HG03521 (cell line): ENCODE results near the gene CARM1.

Source experiments
- ATAC-seq: cut with Tn5 transposase; IDR thresholded peaks from one replicate; pipeline ENCODE4 v1.9.1; 2021; ENCODE audit warnings: mild to moderate bottlenecking, moderate library complexity; ENCODE audit not compliant: unreplicated experiment

Gene CARM1

DNA sequence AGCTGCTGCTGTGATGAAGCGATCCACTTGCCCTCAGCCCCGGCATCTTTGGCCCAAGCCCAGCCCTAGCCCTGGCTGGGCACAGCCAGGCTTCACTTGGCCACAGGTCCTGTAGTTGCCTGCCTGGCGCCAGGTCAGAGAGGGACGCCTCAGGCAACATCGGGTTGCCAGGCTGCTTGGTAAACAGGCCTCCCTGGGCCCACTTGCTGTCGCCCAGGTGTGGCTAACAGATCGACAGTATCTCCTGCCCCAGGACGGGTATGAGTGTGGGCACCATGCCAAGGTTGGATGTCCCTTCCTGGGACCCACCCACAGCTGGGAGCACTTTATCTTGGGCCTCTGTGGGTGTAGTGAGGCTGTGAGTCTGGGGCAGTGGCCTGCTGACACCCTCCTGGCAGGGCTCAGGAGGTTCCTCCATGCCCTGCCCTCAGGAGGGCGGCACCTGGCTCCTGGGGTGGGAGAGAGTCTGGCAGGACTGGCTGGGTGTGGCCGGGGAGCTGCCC is 27.8 kb downstream of the CARM1 start:
- ATAC-seq, result no peak

DNA sequence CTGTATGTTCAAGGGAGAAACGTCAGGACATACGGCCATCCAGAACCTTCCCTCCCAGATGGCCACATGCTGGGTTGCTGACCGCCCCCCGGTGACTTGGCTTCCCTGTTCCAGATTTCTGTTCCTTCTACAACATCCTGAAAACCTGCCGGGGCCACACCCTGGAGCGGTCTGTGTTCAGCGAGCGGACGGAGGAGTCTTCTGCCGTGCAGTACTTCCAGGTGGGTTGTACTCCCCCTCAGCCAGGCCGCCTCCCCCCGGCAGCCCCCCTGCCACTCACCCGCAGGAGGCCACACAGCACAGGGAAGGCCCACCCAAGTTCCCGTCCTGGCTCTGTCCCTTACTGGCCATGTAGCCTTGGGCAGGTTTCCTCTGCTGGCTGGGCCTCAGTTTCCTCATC is 36.6 kb downstream of the CARM1 start:
- ATAC-seq, result no peak

DNA sequence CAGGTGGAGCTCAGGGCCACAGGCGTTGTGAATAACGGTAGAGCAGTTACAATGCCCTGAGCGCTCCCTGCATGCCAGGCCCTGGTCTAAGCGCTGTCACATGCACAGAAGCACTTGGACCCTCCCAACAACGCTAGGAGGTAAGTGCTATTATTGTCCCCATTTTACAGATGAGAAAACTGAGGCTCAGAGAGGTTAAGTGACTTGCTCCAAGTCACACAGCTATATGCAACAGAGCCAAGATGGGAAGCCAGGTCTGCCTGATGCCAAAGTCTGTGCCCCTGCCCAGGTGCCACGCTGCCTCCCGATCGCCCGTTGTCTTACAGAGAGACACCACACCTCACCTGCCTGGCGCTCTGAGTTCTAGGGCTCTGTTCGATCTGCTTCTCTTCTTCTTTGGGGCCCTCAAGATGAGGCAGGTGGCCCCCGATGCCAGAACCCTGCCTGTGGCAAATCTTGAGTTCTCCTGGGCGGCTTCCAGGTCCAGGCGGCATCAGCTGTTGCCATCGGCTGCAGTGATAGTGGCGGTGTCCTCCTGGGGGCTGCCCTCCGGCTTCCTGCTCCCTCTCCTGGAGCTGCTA is 37.1 kb downstream of the CARM1 start:
- ATAC-seq, result no peak

DNA sequence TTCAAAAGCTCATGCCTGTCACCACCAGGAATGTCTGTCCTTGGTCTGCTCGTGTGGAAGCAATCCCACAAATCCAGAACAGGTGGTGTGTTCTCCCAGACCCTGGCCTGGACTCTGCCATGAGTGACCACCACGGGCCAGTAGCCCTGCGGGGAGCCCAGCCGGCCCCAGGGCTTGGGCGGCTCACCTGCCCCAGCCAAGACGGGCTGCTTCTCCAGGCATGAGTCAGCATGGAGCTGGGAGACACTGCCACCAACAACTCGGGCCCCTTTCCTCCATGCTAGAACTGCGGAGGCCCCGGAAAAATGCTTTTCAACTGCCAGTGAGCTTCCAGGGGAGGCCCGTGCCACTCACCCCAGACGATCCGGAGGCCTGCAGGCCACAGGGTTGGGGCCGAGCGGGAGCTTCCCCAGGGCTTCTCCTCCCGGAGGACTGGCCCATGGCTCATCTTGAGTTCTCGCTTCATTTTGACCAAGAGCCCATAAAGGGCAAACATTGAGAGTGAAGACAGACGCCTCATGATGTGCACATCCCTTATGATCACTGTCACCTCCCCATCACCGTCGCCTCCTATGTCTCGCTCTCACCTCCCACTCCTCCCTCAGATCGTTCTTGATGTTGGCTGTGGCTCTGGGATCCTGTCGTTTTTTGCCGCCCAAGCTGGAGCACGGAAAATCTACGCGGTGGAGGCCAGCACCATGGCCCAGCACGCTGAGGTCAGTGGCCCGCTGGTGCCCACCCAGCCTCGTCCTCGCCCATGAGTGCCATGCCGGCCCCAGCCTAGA is 40.4 kb downstream of the CARM1 start:
- no peak for ATAC-seq

DNA sequence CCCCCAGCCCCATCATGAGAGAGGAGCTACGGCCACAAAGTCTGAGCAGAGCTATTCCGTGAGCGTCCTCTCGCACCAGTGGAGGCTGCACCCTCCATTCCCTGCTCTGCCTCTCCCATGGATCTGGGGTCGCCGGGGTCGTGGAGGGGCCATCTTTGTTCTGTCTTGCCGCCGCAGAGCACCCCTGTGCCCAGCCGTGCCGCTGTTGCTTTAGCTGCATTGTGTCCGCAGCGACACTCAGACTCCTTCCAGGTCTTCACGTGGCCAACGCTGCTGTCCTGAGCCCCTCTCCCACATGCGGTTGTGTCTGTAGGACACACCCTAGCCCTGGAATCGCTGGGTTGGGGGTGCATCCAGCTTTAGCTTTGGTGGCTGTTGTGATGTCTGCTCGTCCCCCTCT is 41.3 kb downstream of the CARM1 start:
- no peak for ATAC-seq

DNA sequence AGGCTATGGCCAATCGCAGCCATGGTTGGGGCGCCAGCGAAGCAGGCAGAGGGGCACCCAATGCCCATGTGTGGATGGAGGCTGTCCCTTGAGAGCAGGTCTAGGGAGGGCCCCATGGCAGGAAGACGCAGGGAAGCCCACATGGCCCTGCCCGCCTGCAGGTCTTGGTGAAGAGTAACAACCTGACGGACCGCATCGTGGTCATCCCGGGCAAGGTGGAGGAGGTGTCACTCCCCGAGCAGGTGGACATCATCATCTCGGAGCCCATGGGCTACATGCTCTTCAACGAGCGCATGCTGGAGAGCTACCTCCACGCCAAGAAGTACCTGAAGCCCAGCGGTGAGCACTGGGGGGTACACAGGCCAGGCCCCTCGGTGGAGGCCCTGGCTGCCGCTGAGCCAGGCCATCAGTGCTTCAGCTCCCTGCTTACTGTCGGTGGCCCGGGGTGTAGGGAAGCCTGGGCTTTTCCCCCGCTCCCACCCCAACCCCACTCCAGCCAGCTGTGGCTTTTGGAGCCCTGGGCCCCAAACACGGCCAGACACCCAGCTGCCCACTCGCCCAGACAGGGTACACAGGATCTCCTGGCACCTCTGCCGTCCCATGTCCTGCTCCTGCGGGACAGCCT is 42.5 kb downstream of the CARM1 start:
- ATAC-seq, result no peak

DNA sequence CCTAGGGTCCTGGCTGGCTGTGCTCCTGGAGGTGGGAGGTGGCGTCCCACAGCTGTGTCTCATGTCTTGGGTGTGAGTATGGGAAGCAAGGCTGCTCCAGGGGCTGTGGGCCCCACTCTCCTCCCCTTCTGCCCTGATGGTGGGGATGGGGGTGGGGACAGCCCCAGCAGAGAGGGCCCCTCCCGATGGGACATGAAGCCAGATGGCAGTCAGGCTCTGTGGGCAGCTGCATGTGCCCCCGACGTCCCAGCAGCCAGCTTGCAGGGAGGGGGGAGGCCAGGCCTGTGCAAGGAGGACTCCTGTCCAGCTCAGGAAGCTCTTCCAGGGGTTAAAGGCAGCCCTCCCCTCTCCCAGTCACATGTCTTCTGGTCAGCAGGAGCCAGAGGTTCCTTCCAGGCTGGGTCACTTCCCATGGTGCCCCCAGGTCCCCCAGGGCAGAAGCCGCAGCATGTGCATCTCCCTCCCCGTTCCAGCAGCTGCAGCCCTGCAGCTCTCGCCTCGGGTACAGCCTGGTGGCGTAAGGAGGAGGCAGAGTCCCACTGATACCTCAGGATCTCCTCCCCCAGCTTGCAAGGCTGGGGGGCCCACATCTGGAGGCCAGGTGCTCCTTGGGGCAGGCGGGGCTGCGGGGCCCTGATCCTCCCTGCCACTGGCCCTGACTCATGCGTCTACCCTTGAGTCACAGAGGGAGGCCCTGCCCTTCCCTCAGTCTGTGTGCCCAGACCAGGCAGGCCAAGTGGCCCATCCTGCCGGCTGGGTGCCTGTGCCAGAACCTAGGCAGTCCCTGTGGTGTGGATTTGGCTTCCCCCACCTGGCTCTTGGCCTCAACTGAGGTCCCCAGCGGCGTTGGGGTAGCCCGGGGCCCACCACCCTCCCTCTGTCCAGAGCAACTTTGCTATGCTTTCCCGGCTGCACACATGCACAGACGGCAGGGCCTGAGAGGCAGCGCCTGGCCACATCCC is 44.1 kb downstream of the CARM1 start:
- ATAC-seq, result no peak

DNA sequence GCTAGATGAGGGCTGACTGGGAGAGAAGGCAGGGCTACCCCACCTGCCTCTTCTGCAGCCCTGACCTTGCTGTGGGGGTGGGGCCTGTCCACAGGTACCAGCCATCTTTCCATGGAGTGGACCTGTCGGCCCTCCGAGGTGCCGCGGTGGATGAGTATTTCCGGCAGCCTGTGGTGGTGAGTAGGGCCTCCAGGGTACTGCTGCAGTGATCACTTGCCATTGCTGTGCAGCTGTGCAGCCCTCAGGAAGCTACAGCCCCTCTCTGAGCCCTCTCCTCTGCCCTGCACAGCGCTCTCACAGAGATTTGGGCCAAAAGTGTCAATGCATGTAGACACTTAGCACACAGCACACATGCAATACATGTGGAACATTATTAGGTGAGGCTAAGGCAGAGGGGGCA is 45.2 kb downstream of the CARM1 start:
- no peak for ATAC-seq

DNA sequence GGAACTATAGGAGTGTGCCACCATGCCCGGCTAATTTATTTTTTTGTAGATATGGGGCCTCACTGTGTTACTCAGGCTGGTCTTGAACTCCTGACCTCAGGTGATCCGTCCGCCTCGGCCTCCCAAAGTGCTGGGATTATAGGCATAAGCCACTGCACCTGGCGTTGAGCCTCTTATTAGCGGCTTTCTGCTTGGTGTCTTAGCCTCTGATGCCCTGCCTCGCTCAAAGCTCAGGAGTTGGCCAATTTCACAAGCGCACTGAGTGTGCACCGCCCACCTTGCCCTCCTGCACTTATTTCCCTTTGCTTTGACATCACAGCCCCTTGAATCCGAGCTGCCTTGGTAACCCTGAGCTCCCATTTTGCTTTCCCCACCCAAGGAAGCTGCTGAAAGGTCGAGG is 47.0 kb downstream of the CARM1 start:
- ATAC-seq, result no peak

DNA sequence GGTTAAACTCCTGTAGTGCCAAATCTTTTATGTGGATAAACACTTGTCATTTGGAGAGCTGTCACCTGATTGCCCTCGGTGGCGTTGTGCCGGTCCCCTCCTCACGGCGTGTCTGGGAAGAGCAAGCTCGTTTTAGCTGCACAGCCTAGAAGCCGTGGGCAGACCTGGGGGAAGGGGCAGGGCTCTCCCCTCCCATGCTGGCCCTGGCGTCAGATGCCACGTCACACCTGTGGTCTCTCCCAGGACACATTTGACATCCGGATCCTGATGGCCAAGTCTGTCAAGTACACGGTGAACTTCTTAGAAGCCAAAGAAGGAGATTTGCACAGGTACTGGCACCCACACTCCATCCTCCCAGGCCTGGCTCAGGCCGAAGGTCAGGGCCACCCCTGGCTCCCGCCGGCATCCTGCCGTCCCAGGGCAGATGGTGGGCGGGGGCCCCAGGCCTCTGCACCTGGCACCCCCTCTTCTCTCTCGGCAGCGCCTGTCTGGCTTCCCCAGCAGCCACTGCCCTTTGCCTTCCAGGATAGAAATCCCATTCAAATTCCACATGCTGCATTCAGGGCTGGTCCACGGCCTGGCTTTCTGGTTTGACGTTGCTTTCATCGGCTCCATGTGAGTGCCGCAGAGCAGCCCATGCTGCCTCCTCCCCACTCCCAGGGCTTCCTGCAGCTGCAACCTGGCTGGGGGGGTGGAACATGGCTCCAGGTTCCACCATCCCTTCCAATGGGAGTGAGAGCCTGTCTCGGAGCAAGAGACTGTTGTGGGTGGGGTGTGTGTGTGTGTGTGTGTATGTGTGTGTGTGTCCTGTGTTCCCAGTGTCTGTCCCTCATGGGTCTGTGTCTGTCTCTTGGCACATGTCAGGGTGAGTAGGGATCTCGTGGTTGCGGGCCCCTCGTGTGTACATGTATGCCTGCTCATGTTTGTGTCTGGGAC is 48.3 kb downstream of the CARM1 start:
- ATAC-seq, result no peak

DNA sequence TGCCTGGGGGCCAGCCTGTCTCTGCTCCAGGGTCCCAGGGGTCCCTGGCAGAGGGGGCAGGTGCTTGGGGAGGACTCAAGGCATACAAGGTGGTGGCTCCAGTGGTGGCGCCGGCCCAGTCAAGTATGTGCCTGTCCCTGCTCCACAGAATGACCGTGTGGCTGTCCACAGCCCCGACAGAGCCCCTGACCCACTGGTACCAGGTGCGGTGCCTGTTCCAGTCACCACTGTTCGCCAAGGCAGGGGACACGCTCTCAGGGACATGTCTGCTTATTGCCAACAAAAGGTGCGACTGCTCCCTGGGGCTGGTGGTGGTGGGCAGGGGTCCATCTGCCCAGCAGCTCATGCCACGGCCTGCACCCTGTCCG is 48.9 kb downstream of the CARM1 start:
- no peak for ATAC-seq

DNA sequence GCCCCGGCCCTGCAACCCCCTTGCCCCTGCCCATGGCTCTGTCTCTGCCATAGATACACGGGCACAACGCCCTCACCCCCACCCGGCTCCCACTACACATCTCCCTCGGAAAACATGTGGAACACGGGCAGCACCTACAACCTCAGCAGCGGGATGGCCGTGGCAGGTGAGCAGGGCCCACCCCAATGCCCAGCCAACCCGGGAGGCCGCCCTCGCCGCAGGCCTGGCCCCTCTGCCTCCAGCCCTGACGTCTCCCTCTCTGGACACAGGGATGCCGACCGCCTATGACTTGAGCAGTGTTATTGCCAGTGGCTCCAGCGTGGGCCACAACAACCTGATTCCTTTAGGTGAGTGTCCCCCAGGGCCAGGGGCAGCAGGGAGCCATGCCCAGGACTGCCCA is 49.4 kb downstream of the CARM1 start:
- ATAC-seq, result no peak

DNA sequence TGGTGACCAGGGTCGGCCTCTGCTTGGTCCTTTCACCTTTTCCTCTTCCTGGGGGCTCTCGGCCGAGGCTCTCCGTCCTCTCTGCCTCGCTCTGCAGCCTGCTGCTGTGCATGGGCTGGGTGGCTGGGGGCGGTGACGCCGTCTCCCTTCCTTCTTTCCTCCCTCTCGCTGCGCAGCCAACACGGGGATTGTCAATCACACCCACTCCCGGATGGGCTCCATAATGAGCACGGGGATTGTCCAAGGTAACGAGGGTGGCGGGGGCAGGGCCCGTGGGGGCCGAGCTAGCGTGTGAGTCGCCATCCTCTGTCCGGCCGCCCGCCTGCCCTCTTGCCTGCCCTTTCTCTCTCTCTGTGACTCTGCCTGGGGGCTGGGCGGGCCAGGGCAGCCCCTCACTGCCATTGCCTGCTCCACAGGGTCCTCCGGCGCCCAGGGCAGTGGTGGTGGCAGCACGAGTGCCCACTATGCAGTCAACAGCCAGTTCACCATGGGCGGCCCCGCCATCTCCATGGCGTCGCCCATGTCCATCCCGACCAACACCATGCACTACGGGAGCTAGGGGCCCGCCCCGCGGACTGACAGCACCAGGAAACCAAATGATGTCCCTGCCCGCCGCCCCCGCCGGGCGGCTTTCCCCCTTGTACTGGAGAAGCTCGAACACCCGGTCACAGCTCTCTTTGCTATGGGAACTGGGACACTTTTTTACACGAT is 50.0 kb downstream of the CARM1 start:
- no peak for ATAC-seq

DNA sequence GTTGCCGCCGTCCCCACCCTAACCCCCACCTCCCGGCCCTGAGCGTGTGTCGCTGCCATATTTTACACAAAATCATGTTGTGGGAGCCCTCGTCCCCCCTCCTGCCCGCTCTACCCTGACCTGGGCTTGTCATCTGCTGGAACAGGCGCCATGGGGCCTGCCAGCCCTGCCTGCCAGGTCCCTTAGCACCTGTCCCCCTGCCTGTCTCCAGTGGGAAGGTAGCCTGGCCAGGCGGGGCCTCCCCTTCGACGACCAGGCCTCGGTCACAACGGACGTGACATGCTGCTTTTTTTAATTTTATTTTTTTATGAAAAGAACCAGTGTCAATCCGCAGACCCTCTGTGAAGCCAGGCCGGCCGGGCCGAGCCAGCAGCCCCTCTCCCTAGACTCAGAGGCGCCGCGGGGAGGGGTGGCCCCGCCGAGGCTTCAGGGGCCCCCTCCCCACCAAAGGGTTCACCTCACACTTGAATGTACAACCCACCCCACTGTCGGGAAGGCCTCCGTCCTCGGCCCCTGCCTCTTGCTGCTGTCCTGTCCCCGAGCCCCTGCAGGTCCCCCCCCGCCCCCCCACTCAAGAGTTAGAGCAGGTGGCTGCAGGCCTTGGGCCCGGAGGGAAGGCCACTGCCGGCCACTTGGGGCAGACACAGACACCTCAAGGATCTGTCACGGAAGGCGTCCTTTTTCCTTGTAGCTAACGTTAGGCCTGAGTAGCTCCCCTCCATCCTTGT is 50.7 kb downstream of the CARM1 start:
- ATAC-seq, result no peak

DNA sequence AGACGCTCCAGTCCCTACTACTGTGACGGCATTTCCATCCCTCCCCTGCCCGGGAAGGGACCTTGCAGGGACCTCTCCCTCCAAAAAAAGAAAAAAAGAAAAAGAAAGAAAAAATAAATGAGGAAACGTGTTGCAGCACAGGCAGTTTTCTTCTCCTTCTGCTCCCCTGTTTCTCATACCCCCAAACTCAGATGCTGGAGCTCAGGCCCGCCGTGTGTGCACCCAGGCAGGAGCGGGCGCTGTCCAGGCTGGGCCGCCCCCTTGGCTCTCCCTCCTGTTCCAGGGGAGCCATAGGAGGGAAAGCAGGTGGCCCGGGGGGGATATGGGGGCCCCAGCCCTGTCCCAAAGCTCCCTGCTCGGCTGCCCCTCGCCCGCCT is 51.3 kb downstream of the CARM1 start:
- no peak for ATAC-seq

DNA sequence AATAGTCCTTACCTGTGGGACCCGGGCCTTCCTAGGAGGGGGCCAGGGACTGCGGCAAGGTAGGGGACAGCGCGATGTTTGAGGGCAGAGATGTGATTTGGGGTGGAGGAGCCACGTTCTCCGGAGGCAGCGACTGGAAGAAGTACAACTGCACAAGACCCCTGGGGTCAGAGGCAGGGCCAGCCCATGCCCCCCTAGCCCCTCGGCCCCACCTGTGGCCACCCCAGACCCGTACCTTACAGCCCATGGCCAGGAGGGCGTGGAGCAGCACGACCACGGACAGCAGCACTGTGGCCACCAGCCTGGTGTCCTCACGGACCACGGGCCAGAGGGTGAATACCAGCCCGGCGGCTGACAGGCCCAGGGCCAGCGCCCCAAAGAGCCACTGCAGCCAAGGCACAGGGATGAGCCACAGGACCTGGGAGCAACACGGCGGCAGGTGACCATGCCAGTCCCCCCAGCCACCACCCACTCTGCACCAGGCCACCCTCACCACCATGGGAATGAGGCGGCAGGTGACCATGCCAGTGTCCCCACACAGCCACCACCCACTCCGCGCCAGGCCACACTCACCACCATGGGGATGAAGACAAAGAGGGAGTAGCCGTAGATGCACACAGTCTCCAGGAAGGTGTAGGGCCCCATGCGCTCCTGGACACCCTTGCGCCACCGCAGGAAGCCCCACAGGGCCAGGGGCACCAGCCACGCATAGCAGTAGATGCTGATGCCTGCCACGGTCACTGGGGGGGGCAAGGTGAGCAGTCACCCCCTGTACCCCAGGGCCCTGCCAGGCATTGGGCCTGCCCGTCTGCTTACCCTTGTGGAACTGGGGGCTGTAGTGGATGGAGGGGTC is 52.1 kb downstream of the CARM1 start:
- ATAC-seq, result no peak

DNA sequence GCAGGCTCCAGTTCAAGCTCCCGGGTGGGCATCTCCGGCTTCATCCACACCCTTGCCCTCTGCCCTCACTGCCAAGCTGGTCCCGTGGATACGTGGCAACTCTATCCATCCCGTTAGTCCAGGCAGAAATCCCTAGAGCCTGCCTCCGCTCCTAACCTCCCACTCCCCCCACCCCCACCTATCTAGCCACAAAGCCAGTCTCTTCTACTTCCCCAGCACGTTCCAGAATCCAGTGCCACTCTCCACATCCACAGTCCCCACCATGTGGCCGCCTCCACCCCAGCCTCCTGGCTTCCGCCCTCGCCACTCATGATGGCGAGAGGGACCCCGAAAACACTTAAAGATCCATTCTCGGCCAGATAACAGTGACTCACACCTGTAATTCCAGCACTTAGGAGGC is 53.2 kb downstream of the CARM1 start:
- no peak for ATAC-seq
